ENCODE results near the gene CBY1.
"Not testable (repeated sequence)": the region's sequence is repeated elsewhere in the genome, so short reads cannot be mapped to it uniquely, and the experiment has no call there.

CBY1 gene

DNA sequence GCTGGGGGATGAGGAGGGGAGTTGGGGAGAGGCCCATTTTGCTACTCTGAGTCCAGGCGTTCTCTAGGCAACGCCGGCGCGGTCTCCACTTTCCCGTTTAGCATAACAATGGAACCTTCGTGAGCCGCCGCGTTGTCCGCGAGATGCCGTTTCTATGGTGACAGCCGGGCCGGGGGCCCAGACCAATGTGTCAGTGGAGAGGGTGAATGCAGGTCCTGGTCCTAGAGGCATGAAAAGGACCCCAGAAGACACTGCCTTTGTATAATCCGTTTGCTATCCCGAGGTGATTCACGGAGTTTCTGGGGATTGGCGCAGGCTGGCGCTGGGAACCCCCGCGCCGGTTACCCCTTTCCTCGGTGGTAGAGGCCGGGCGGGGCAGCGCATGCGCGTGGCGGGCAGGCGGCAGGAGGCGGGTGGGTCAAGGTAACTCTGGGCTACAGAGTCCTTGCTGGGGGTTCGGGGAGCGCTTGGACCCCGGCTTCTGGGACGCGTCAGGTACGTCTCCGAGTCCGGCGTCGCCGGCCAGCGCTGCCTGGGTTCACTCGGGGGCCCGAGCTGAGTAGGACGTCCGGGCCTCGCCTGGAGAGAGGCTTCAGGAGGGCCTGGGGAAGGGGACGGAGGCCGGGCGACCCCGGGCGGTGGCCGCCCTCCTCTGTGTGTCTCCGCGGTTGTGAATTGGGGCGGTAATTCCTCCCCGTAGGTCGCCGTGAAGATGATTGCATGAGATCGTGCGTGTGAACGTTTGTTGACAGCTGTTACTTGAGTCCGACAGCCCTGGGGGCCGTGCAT, at the start of gene CBY1, which contains the start of gene FAM227A:
CBY1 (plus strand) TSS at position 383 of the 789 bp plus-strand sequence. CDS start 11,417 bp downstream, outside the sequence.
FAM227A (minus strand) TSS at position 137 of the 789 bp plus-strand sequence. CDS start 6,224 bp downstream, outside the sequence.
- no CpG with 5 or more reads among the region's 66 CpGs for WGBS (ENCODE audit: insufficient coverage, insufficient read length)

DNA sequence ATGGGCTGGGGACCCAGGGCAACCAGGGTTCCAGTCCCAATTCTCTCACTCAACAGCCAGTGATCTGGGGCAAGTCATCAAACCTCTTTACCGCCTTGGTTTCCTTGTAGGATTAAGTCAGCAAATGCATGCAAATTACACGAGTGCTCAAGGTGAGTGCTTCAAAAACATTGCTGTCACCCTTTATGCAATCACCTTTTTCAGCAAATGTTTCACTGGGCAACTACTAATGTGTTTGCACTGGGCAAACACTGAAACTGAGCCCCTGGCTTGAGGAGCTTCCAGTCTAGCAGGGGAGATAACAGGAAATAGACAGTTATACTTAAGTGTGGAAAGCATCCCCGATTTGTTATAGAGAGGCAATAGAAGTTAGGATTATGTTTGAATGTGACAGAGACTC, 48.8 kb upstream of the CBY1 start:
- Histone ChIP-seq H3K27ac (ENCODE audit: low read length) (no peak overlapping the region), H3K27me3 (ENCODE audit: control insufficient read depth, insufficient read depth, low read length) (no peaks in the 10 kb centered on the region), H3K4me3 (ENCODE audit: low read length) (no peak overlapping the region), H3K36me3 (ENCODE audit: control insufficient read depth, insufficient read depth, low read length) (no peaks in the 10 kb centered on the region), H3K4me1 (ENCODE audit: control insufficient read depth, insufficient read depth, low read length) (no peaks in the 10 kb centered on the region), H3K9me3 (ENCODE audit: control insufficient read depth, insufficient read depth, low read length) (no peaks in the 10 kb centered on the region)
- DNase-seq (ENCODE audit: low read depth, low spot score): no peak
- no CpG with 5 or more reads among the region's 3 CpGs for WGBS (ENCODE audit: insufficient coverage, insufficient read length)

More for the DNA sequence above, at the start of gene CBY1, which contains the start of gene FAM227A:
- Histone ChIP-seq H3K27ac (ENCODE audit: low read length) (no peak within 1 kb of the TSS), H3K4me1 (ENCODE audit: control insufficient read depth, insufficient read depth, low read length) (no peaks in the 10 kb centered on the region), H3K27me3 (ENCODE audit: control insufficient read depth, insufficient read depth, low read length) (no peaks in the 10 kb centered on the region), H3K4me3 (ENCODE audit: low read length) (peak within 1 kb of the TSS; percentile 68), H3K9me3 (ENCODE audit: control insufficient read depth, insufficient read depth, low read length) (no peaks in the 10 kb centered on the region), H3K36me3 (ENCODE audit: control insufficient read depth, insufficient read depth, low read length) (no peaks in the 10 kb centered on the region)
- DNase-seq (ENCODE audit: low read depth, low spot score): peak; percentile 83

DNA sequence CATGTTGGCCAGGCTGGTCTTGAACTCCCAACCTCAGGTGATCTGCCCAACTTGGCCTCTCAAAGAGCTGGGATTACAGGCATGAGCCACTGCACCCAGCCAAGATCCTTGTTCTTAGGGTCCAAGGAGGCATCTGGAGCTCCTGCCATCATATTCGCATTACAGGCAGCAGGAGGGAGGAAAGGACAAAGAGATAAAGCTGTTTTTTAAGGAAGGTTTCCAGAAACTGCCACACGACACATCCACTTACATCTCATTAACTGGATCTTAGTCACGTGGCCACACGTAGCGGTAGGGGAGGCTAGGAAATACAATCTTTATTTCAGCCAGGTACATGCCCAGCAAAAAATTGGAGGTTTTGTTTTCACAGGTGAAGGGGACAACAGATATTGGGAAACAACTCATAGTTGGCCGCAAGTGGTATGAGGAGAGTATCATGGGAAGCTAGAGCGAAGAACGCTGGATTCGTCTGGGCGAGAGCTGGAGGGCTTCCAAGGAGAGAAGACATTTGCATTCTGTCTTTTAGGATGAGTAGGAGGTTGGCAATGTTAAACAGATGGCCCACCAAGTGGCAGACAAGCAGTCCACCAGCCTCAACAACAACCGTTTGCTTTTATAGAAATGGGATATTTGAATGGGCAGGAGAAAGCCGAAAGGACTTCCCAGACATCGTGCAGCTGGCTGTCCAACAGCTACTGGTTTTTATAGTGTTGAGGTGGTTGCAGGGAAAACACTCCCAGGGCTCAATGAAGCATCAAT, 47.3 kb upstream of the CBY1 start:
- no peak overlapping the region for H3K27ac ChIP-seq (ENCODE audit: low read length)
- no peaks in the 10 kb centered on the region for H3K9me3 ChIP-seq (ENCODE audit: control insufficient read depth, insufficient read depth, low read length)
- DNase-seq (ENCODE audit: low read depth, low spot score): no peak
- no peaks in the 10 kb centered on the region for H3K27me3 ChIP-seq (ENCODE audit: control insufficient read depth, insufficient read depth, low read length)
- no peak overlapping the region for H3K4me3 ChIP-seq (ENCODE audit: low read length)
- no peaks in the 10 kb centered on the region for H3K4me1 ChIP-seq (ENCODE audit: control insufficient read depth, insufficient read depth, low read length)
- WGBS (ENCODE audit: insufficient coverage, insufficient read length): no CpG with 5 or more reads among the region's 13 CpGs
- H3K36me3 ChIP-seq (ENCODE audit: control insufficient read depth, insufficient read depth, low read length): no peaks in the 10 kb centered on the region

DNA sequence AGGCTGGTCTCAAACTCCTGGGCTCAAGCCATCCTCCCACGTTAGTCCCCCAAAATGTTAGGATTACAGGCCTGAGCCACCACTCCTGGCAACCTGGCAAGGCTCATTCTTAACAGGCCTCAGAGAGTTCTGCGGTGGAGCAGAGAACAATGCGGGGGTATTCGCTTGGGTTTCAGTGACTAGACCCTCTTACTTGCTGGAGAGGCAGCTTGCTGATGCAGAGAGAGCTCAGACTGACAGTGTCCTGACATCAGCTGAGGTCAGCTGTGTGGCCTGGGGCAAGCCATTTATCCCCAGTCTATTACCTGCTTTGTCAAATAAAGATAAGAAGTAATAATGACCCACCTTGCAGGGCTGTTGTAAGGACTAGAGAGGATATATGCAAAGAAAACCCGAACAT, 46.2 kb upstream of the CBY1 start:
- WGBS (ENCODE audit: insufficient coverage, insufficient read length): no CpG with 5 or more reads among the region's 5 CpGs
- no peak for DNase-seq (ENCODE audit: low read depth, low spot score)
- Histone ChIP-seq H3K27ac (ENCODE audit: low read length) (no peak overlapping the region), H3K27me3 (ENCODE audit: control insufficient read depth, insufficient read depth, low read length) (no peaks in the 10 kb centered on the region), H3K36me3 (ENCODE audit: control insufficient read depth, insufficient read depth, low read length) (no peaks in the 10 kb centered on the region), H3K4me3 (ENCODE audit: low read length) (no peak overlapping the region), H3K4me1 (ENCODE audit: control insufficient read depth, insufficient read depth, low read length) (no peaks in the 10 kb centered on the region), H3K9me3 (ENCODE audit: control insufficient read depth, insufficient read depth, low read length) (no peaks in the 10 kb centered on the region)

DNA sequence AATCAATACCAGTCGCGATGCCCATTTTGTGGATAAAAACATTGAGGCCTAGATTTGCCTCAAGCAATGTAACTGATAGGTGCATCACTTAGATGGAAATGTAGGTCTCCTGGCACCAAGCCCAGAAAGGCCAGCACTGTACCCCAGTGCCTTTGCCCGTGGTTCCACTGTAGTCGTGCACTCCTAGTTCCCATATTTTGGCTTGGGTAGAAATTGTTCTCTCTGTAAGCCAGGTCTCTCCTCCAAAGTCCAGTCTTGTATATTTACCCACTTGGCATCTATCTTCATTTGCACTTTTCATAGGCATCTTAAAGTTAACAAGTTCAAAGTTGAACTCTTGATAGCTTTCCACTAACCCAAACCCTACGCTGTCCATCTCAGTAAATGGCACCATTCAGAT, 44.9 kb upstream of the CBY1 start:
- Histone ChIP-seq H3K27me3 (ENCODE audit: control insufficient read depth, insufficient read depth, low read length) (no peaks in the 10 kb centered on the region), H3K4me1 (ENCODE audit: control insufficient read depth, insufficient read depth, low read length) (no peaks in the 10 kb centered on the region), H3K36me3 (ENCODE audit: control insufficient read depth, insufficient read depth, low read length) (no peaks in the 10 kb centered on the region), H3K4me3 (ENCODE audit: low read length) (no peak overlapping the region), H3K27ac (ENCODE audit: low read length) (no peak overlapping the region), H3K9me3 (ENCODE audit: control insufficient read depth, insufficient read depth, low read length) (no peaks in the 10 kb centered on the region)
- WGBS (ENCODE audit: insufficient coverage, insufficient read length): no CpG with 5 or more reads among the region's 5 CpGs
- no peak for DNase-seq (ENCODE audit: low read depth, low spot score)

DNA sequence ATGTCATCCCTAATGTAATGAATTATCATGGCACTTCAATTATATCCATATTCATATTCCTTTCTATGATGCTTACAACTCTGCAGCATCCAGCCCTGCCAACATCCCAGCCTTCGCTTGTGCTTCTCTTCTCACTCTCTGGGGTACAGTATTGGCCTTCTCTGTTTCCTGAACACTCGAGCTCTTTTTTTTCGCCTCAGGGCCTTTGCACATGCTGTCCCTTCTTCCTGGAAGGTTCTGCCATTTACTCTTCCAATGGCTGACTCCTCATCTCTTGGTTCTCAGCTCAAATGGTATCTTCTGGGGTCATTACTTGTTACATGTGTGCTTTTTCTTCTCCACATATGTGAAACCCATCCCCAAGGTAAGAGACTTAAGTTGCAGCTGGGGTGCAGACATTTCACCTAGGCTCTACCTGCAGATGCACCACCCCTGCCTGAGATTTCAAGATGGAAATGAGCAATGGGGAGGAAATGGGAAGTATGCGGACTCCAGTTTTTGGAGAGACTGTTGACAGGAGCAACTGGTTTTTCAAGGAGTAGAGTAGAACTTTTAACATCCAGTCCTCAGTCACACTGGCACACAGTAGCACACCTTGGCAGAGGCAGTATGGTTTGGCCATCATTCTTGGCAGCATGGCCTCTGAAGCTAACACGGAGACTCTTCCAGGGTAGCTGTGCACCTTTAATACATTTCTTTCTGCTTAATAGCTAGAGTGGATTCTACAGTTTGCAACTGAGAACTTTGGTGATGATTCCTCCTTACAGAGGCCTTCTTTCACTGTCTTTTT, 44.0 kb upstream of the CBY1 start:
- H3K9me3 ChIP-seq (ENCODE audit: control insufficient read depth, insufficient read depth, low read length): no peaks in the 10 kb centered on the region
- no CpG with 5 or more reads among the region's 5 CpGs for WGBS (ENCODE audit: insufficient coverage, insufficient read length)
- no peak for DNase-seq (ENCODE audit: low read depth, low spot score)
- H3K36me3 ChIP-seq (ENCODE audit: control insufficient read depth, insufficient read depth, low read length): no peaks in the 10 kb centered on the region
- no peak overlapping the region for H3K27ac ChIP-seq (ENCODE audit: low read length)
- H3K4me3 ChIP-seq (ENCODE audit: low read length): no peak overlapping the region
- no peaks in the 10 kb centered on the region for H3K27me3 ChIP-seq (ENCODE audit: control insufficient read depth, insufficient read depth, low read length)
- H3K4me1 ChIP-seq (ENCODE audit: control insufficient read depth, insufficient read depth, low read length): no peaks in the 10 kb centered on the region

DNA sequence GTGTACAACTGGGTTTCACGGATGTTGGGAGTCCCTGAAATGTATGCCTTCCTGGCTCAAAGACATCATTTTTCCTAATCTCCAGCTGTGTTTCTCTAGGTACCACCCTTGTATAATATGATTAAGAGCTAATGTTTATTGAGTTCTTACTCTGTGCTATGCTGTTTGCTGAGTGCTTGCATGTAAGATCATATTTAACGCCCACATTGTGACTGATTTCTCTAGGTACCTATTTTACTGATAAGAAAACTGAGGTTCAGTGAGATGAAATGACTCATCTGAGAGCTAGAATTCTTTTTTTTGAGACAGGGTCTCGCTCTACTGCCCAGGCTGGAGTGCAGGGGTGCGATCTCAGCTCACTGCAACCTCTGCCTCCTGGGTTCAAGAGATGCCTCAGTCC, 42.9 kb upstream of the CBY1 start:
- Histone ChIP-seq H3K36me3 (ENCODE audit: control insufficient read depth, insufficient read depth, low read length) (0 out of 2 replicates have a peak, but pooled peaks cover 2% of the 10 kb centered on the region), H3K9me3 (ENCODE audit: control insufficient read depth, insufficient read depth, low read length) (no peaks in the 10 kb centered on the region), H3K27me3 (ENCODE audit: control insufficient read depth, insufficient read depth, low read length) (no peaks in the 10 kb centered on the region), H3K27ac (ENCODE audit: low read length) (no peak overlapping the region), H3K4me1 (ENCODE audit: control insufficient read depth, insufficient read depth, low read length) (no peaks in the 10 kb centered on the region), H3K4me3 (ENCODE audit: low read length) (no peak overlapping the region)
- no CpG with 5 or more reads among the region's 4 CpGs for WGBS (ENCODE audit: insufficient coverage, insufficient read length)
- DNase-seq (ENCODE audit: low read depth, low spot score): no peak

DNA sequence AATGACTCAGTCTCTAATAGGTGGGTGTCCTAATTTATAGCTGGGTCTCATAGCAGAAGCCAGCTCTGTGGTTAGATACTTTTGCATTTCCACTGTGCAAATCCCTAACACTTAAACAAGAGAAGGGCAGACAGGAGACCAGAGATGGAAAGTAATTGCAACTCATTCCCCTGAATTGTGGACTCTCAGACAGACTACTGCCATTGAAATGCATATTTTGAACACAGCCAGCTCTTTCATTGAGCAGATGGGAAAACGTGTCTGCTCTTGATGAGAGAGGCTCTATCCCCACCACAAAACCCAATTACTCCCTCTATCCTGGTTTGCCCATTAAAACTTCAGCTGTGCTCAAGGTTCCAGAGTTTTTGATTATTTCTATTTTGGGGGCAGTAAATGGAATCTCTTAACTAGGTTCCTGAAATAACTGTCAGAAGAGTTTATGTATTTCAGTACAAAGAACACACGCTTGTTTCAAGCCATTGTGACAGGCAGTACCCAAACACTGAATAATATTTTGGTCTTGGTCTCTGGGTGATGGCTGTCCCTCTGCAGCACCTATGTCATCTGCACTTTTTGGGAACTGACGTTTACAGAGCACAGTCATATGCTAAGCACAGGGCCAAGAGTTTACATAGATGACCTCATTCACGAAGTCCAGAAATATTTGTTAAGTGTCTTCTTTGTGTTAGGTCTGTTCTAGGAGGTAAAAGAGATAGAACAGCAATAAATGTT, 41.9 kb upstream of the CBY1 start:
- Histone ChIP-seq H3K27ac (ENCODE audit: low read length) (no peak overlapping the region), H3K4me3 (ENCODE audit: low read length) (no peak overlapping the region), H3K9me3 (ENCODE audit: control insufficient read depth, insufficient read depth, low read length) (no peaks in the 10 kb centered on the region), H3K4me1 (ENCODE audit: control insufficient read depth, insufficient read depth, low read length) (no peaks in the 10 kb centered on the region), H3K27me3 (ENCODE audit: control insufficient read depth, insufficient read depth, low read length) (no peaks in the 10 kb centered on the region), H3K36me3 (ENCODE audit: control insufficient read depth, insufficient read depth, low read length) (0 out of 2 replicates have a peak, but pooled peaks cover 2% of the 10 kb centered on the region)
- WGBS (ENCODE audit: insufficient coverage, insufficient read length): no CpG with 5 or more reads among the region's 4 CpGs
- no peak for DNase-seq (ENCODE audit: low read depth, low spot score)

DNA sequence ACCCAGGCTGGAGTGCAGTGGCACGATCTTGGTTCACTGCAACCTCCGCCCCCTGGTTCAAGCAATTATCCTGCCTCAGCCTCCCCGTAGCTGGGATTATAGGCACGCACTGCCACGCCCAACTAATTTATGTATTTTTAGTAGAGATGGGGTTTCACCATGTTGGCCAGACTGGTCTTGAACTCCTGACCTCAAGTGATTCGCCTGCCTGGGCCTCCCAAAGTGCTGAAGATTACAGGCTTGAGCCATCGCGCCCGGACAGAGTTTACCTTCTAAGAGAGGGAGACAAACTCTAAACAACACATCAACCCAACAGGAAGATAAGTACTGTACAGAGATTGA, 41.4 kb upstream of the CBY1 start:
- H3K27ac ChIP-seq (ENCODE audit: low read length); H3K4me3 ChIP-seq (ENCODE audit: low read length); H3K9me3 ChIP-seq (ENCODE audit: control insufficient read depth, insufficient read depth, low read length); H3K36me3 ChIP-seq (ENCODE audit: control insufficient read depth, insufficient read depth, low read length); DNase-seq (ENCODE audit: low read depth, low spot score); H3K4me1 ChIP-seq (ENCODE audit: control insufficient read depth, insufficient read depth, low read length); H3K27me3 ChIP-seq (ENCODE audit: control insufficient read depth, insufficient read depth, low read length): not testable (repeated sequence)
- WGBS (ENCODE audit: insufficient coverage, insufficient read length): no CpG with 5 or more reads among the region's 9 CpGs

DNA sequence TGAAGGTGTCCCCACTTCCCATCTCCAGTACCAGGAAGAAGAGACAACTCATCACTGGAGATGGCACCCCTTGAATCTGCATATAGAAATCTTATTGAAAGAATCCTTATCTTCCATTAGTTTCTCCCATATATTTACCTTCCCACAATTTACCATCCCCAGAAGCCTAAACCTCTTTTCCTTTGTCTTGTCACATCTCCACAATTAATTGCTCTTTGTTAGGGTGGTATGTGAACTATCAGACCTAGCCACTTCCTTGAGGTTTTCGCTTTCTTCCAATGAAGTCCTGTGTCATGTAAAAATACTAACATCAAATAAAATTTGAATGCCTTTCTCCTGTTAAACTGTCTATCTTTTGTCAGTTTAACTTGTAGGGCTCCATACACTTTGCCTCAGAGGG, 38.2 kb upstream of the CBY1 start:
- Histone ChIP-seq H3K9me3 (ENCODE audit: control insufficient read depth, insufficient read depth, low read length) (no peaks in the 10 kb centered on the region), H3K27ac (ENCODE audit: low read length) (no peak overlapping the region), H3K27me3 (ENCODE audit: control insufficient read depth, insufficient read depth, low read length) (no peaks in the 10 kb centered on the region), H3K4me1 (ENCODE audit: control insufficient read depth, insufficient read depth, low read length) (no peaks in the 10 kb centered on the region), H3K36me3 (ENCODE audit: control insufficient read depth, insufficient read depth, low read length) (0 out of 2 replicates have a peak, but pooled peaks cover 2% of the 10 kb centered on the region), H3K4me3 (ENCODE audit: low read length) (no peak overlapping the region)
- no peak for DNase-seq (ENCODE audit: low read depth, low spot score)
- WGBS (ENCODE audit: insufficient coverage, insufficient read length): no CpG with 5 or more reads among the region's 1 CpG
